H1 (cell line): Measurements from ENCODE around the gene CALHM5. TPM values are rescaled to one million over a fixed set of nuclear protein-coding genes. Genes with fewer than 3 reads are reported as not detected.
A peak's percentile ranks its signal among the peaks of the same experiment; 100 is the strongest.

Experiments used
- BRCA1 ChIP-seq: IDR thresholded peaks from 2 replicates; pipeline ENCODE4 v1.6.1; 2012; ENCODE audit warnings: low read depth, low read length, improper control_type of control experiment
- CTCF ChIP-seq, 3 experiments: IDR thresholded peaks; 1 replicate in 2 of 3; 2 replicates in 1 of 3; pipeline versions ENCODE4 v1.5.1 to v1.6.1; 2011; ENCODE audit warnings: low read length in 3 of 3, mild to moderate bottlenecking in 3 of 3, inconsistent platforms in 2 of 3, low read depth in 1 of 3, moderate library complexity in 1 of 3; ENCODE audit not compliant: insufficient read depth in 1 of 3; ENCODE audit errors: control extremely low read depth in 1 of 3
- MAFK ChIP-seq: IDR thresholded peaks from 2 replicates; pipeline ENCODE4 v1.6.1; 2012; ENCODE audit warnings: low read depth, mild to moderate bottlenecking, improper control_type of control experiment, low read length
- POU5F1 ChIP-seq: IDR thresholded peaks from 2 replicates; pipeline ENCODE4 v1.6.1; 2011; ENCODE audit warnings: low read depth, mild to moderate bottlenecking, low read length, moderate library complexity
- RBBP5 ChIP-seq: IDR thresholded peaks from 2 replicates; pipeline ENCODE4 v1.7.1; 2012; ENCODE audit warnings: low read depth, mild to moderate bottlenecking, inconsistent platforms, low read length, moderate library complexity, borderline replicate concordance
- polyA plus RNA-seq, 7 experiments: library from polyadenylated mRNA; depleted of rRNA in 3 of 7; stranded (reverse) in 5 of 7; unstranded in 2 of 7; fragments of >200 nt in 5 of 7; fragments of 200-250 nt in 2 of 7; gene quantifications; 1 replicate in 5 of 7; 2 replicates in 1 of 7; 4 replicates in 1 of 7; pipeline versions ENCODE4 v1.2.1 to v1.2.3, GENCODE V29; 2011 to 2013; ENCODE audit warnings: missing spikeins in 2 of 7, mixed read lengths in 2 of 7
- total RNA-seq: library from RNA; stranded (reverse); fragmentation: NEBNext Ultra II Directional; extraction: Animal tissue kit (Norgen Biotek cat#: 25700); gene quantifications from 2 replicates; pipeline ENCODE4 v1.2.1, GENCODE V29; 2021

CALHM5 gene
- total and polyA plus RNA-seq, 2 of the 8 experiments (the other 6 are each of a cell fraction or from before 2014, with no cell fraction given): 0.05 to 0.09 TPM

GRCh38 chr6:116533233-116533957 lies 22.0 kb downstream of the CALHM5 start (continued):
- no peak for TF ChIP-seq BRCA1
- no peak for TF ChIP-seq POU5F1
- TF ChIP-seq CTCF (IDR thresholded peaks at IDR 0.05; ENCODE audit: control extremely low read depth in 1 of 3, insufficient read depth in 1 of 3, low read depth in 1 of 3, low read length in 3 of 3): peak in 2 of 3 experiments; percentile 21 to 56; a peak in 3 of 4 replicates
- TF ChIP-seq MAFK: no peak
- no peak for TF ChIP-seq RBBP5
